Measurements from ENCODE around the gene DHDDS.
"Not testable (repeated sequence)": the region's sequence is repeated elsewhere in the genome, so short reads cannot be mapped to it uniquely, and the experiment has no call there.

The DHDDS gene, protein sequence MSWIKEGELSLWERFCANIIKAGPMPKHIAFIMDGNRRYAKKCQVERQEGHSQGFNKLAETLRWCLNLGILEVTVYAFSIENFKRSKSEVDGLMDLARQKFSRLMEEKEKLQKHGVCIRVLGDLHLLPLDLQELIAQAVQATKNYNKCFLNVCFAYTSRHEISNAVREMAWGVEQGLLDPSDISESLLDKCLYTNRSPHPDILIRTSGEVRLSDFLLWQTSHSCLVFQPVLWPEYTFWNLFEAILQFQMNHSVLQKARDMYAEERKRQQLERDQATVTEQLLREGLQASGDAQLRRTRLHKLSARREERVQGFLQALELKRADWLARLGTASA

GRCh38 chr1:26431979-26432695, at the start of gene DHDDS:
DHDDS (plus strand) TSS chr1:26432321; CDS start chr1:26432946, 625 bp downstream.
- peak; percentile 75 for DNase-seq

GRCh38 chr1:26384076-26384475, 48.0 kb upstream of the DHDDS start:
- no peak for DNase-seq

DNA sequence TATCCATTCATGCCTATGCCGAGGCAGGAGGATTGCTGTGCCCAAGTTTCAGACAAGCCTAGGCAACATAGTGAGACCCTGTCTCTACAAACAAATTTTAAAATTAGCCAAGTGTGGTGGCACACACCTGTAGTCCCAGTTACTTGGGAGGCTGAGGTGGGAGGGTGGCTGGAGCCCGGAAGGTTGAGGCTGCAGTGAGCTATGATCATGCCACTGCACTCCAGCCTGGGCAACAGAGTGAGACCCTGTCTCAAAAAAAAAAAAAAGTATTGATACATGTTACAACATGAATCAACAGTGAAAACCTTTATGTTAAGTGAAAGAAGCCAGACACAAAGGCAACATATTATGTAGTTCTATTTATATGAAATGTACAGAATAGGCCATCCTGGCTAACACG, 47.1 kb upstream of the DHDDS start:
- not testable (repeated sequence) for DNase-seq

GRCh38 chr1:26387447-26387846, 44.7 kb upstream of the DHDDS start:
- DNase-seq = no peak

DNA sequence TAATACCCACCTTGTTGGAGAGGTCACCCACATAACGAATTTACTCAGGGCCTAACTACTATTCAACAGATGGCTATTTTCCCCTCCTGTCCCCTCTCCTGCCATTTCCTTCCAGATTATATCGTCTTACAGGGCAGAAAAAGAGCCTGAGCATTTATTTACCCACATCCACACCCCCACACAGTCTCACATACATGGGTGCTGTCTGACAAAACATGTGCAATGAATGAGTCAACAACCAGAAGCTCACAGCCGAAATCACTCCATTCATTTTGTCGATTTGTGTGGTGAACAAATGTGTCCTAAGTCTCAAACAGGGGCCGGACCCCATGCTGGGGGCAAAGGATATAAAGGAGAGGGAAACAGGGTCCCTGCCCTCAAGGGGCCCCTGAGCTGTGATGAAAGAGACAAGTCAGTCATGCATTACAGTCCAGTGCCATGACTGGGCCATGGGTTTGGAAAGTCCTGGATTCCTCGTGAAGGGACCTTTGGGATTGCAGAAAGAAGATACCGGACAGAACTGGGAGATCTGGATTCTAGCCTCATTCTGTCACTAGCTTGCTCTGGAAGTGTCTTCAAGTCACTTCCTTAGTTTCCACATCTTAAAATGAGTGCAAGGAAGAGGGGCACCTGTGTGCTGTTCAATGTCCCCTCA, 43.2 kb upstream of the DHDDS start:
- DNase-seq = no peak

DNA sequence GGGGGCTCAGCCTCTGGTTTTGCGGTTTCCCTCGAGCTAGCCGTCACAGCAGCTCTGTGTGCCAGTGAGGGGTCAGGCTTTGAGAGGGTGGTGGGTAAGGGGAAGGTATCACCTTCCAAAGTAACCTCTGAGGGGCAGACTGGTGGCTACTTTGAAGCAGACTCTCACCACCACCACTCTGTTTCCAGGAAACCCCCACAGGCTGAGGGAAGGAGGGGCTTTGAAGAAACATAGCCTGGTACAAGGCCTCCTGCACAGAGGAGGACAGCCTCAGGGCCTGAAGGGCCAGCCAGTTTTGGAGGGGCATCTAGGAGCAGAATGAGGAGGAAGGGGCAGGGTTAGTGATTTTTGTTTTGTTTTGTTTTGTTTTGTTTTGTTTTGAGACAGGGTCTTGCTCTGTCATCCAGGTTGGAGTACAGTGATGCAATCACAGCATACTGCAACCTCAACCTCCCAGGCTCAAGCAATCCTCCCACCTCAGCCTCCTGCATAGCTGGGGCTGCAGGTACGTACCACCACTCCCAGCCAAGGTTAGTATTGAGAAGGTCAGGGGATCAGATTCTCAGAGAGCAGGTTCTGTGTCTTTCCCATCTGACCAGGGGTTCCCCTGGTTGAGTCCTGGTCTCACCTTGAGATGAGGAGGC, 42.4 kb upstream of the DHDDS start:
- DNase-seq = no peak

- DNase-seq = no peak
Measured at GRCh38 chr1:26391450-26391849, 40.7 kb upstream of the DHDDS start.

GRCh38 chr1:26395754-26396153, 36.4 kb upstream of the DHDDS start:
- no peak for DNase-seq

DNA sequence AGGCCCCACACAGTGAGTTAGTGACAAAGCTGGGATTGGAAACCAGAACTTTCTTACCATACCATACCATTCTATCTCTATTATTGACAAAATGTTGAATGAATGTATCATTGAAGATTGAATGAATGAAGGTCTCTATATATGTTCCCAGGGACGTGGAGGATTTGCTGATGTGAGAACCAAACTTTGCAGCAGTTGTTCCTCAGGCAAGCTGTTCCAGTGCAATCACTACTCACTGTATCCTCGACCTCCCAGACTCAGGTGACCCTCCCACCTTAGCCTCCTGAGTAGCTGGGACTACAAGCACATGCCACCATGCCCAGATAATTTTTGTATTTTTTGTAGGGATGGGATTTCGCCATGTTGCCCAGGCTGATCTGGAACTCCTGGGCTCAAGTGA, 33.1 kb upstream of the DHDDS start:
- DNase-seq = no peak

DNA sequence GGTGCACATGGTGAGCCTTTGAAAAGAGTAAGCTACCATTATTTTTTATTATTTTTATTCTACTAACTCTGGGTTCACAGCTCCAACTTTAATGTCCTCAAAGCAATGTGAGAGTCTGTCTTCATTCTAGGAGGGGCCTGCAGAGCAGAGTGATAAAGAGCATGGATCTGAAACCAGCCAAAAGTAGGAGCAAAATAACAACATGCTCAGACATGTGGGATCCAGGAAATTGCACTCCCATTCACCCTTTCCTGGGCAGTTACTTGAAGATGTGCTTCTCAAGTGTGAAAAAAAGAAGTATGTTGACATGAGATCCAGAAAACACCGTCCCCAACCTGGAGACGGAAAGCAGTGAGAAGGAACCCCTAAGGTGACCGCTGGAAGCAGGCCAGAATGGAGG, 30.2 kb upstream of the DHDDS start:
- DNase-seq = no peak

- DNase-seq = no peak
Measured at GRCh38 chr1:26403656-26404055, 28.5 kb upstream of the DHDDS start.

DNA sequence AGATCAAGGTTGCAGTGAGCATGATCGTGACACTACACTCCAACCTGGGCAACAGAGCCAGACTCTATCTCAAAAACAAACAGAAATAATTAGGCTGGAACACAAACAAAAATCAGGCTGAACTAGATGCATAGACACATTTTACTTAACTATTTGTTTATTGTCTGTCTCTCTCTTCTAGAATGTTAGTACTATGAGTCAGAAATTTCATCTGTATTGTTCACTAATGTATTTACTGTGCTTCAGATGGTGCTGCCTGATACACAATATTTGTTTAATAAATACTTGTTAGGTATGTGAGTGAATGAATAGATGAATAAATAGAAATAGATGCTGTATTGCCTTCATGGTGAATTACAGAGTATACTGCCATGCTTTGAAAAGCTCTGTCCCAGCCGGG, 27.5 kb upstream of the DHDDS start:
- DNase-seq = no peak

DNA sequence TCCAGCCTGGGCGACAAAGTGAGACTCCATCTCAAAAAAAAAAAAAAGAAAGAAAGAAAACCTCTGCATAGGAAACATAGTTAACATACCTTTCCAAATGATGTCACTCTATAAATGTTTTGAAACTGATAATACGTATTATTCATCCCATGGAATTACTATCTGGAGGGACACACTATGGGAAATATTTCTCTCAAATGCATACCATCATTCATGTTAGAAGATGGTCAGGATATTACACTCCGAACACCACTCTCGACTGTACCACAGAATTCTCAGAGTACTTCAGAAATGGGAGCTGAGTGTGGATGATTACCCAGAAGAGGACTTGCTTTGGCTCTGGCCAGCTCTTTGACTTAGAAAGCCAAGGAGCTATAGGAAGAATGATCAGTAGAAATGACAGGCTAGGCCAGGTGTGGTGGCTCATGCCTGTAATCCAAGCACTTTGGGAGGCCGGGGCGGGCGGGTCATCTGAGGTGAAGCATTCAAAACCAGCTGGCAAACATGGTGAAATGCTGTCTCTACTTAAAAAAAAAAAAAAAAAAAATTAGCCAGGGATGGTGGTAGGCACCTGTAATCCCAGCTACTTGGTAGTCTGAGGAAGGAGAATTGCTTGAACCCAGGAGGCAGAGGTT, 26.7 kb upstream of the DHDDS start:
- no peak for DNase-seq

DNA sequence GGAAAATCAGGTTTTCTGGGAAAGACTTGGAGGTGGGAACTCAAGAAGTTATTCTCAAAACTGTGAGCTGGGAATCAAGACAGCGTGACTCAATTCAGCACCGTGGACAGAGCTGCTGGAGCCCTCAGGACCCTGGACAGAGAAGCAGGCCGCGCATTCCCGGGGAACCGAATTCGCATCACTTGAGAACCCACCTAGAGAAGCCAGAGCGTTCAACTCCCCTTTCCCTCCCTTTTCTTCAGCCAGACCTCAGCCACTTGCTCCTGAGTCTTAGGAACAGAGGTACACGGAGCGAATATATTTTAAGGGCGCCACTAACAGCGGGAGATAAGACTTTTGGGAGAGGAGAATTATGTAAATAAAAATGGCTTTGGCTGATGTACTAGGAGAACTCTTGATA, 23.5 kb upstream of the DHDDS start:
- no peak for DNase-seq

- no peak for DNase-seq
Measured at GRCh38 chr1:26409191-26409807, 22.8 kb upstream of the DHDDS start.

DNA sequence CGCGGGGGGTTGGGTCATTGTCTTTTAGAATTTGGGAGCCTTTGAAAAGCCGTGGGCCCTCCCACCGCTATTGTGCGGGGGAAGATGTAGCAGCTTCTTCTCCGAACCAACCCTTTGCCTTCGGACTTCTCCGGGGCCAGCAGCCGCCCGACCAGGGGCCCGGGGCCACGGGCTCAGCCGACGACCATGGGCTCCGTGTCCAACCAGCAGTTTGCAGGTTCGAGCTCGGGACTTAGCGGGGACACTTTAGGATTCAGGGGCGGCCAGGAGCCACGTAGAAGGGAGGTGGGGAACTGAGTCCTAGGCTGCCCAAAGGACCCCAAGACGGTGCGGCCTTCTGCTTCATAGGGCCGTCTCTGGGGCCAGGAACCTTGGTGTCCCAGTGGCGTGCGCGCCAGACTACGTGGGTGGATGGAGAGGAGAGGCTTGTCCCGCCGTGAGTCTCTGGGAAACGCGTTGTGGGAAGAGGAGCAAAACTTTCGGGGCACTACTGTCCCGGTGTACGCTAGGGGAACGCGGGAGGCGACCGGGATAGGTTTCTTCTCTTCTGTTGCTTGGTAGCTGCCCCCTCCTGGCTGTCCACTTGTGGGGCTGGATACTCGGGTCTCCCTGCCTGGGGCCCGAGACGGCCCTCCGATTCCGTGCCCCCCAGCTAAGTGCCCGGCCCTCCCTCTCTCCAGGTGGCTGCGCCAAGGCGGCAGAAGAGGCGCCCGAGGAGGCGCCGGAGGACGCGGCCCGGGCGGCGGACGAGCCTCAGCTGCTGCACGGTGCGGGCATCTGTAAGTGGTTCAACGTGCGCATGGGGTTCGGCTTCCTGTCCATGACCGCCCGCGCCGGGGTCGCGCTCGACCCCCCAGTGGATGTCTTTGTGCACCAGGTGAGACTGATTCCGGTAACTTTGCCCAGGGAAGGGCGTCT, 21.2 kb upstream of the DHDDS start, which contains the start of gene LIN28A:
LIN28A (plus strand) TSS at position 112 of the 918 bp plus-strand sequence; CDS start at position 187, 75 bp downstream.
- DNase-seq = no peak

DNA sequence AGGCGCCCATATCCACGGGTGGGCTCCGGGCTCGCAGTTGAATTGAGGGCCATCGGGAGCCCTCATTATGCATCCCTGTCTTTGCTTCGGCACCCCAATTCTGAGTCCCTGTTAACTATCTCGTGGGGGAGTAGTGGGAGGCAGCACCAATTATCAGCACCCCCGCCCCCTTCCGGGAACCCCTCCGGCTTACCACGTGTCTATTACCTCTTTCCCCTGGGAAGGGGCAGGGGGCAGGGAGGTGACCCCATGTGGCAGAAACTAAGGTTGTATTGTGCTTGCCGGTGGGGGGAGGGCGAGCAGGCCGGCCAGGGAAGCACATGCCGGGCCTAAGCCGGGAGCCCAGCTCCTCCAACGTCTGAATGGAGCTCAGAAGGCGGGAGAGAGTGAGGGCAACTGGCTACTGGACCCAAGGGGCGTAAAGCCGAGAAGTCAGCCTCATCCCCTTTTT, 20.5 kb upstream of the DHDDS start:
- no peak for DNase-seq

- no peak for DNase-seq
Measured at GRCh38 chr1:26412180-26412840, 19.8 kb upstream of the DHDDS start.

DNA sequence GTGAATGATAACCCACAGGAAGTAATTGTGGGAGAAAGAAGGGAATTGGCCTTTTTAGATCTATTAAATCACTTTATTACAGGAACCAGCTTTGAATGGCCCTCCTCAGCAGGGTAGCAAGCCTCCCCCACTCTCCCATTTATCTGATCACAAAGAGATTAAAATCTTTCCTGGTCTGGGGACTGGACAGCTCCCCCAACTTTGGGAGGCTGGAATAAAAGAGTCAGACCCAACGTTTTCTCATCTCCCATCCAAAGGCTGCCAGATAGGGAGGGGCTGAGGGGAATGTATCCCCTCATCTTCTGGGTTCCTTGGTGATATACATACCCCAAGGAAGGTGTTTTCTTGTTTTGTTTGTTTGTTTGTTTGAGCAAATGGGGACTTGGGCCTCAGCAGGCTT, 19.1 kb upstream of the DHDDS start:
- no peak for DNase-seq

- no peak for DNase-seq
Measured at GRCh38 chr1:26417111-26417759, 14.9 kb upstream of the DHDDS start.
